ENCODE data around the gene MTRF1L.
"Not testable (repeated sequence)": the region's sequence is repeated elsewhere in the genome, so short reads cannot be mapped to it uniquely, and the experiment has no call there.

MTRF1L gene

DNA sequence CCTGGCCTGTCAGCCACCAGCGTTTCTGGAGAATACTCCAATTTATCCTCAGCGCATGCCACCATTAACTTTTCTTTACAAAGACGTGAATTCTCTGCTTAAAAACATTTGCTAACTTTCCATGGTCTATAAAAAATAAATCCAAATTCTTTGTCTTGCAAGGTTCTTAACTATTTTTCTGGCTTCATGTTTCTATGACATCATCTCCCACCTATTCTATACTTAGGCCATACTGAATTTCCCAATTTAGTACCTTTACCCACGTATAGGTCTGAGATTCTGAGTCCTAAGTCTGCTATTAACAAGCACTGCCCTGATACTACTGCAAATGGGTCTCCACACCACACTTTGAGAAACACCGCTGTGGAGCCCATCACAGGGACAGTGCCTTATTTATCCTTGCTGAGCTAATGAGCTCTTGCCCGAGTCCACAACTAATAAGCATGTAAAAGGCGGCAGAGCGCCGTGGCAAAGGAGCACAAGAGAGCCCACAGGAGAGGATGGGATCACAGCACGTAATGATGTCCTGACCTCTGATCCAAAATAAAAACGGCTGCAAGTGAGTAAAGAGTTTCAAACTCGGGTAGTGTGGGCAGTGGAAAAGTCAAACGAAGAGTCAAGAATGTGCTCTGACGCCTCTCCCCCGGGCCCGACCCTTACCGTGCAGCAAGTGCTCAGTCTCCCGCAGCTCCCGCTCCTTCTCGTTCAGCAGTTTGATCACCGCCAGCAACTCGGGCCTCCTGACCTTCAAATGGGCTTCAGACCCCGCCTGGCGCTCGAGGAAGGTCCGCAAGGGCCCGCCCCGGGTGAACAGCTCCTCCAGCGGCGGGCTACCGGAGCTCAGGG, 519 bp downstream of the MTRF1L start:
- peak; percentile 59 for DNase-seq

DNA sequence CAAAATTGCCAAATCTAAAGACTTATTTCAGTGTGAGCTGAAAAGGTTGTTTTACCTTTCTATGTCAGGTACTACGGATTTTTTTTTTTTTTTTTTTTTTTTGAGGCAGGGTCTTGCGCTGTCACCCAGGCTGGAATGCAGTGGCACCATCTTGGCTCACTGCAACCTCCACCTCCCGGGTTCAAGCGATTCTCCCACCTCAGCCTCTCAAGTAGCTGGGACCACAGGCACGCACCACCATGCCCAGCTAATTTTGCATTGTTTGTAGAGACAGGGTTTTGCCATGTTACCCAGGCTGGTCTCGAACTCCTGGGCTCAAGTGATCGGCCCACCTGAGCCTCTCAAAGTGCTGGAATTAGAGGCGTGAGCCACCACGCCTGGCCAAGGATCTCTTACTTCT, 1.7 kb downstream of the MTRF1L start:
- not testable (repeated sequence) for DNase-seq

DNA sequence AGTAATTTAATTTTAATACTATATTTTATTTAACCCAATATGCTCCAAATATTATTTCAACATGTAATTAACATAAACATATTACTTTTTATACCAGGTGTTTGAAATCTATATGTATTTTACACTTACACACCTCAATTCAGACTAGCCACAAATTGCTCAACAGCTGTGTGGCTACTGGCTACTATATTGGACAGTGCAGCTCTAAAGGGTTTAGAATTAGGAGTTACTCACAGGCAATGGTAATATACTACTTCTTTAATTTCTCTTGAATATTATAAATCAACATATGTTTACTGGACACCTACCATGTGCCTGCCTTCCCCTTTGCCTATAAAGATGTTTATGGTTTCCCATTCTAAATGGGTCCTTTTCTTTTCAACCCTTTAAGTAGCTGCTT, 2.3 kb downstream of the MTRF1L start:
- DNase-seq: no peak

DNA sequence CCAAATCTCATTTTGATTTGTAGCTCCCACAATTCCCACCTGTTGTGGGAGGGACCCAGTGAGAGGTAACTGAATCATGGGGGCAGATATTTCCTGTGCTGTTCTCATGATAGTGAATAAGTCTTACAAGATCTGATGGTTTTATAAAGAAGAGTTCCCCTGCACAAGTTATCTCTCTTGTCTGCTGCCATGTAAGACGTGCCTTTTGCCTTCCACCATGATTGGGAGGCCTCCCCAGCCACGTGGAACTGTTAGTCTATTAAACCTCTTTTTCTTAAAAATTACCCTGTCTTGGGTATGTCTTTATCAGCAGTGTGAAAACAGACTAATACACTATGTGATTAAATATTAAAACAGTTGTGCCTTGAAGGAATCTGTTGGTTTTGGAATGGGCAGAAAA, 3.0 kb downstream of the MTRF1L start:
- not testable (repeated sequence) for DNase-seq

DNA sequence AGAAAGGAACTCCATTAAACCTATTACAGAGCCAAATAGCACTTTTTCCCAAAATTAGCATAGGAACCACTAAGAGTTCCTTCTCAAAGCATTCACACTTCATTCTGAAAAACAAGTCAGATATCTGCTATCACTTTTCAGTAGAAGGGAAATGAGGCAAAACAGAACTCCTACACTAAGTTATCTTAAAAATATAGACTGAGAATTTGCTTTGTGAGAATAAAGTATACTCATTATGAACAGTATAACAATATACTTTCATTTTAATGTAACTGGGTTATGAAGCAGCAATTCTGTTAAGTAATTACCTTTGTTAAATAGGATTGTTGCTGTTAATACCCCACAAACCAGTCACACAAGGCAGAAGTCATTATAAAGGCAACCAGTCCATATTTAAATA, 8.7 kb downstream of the MTRF1L start:
- DNase-seq: no peak

DNA sequence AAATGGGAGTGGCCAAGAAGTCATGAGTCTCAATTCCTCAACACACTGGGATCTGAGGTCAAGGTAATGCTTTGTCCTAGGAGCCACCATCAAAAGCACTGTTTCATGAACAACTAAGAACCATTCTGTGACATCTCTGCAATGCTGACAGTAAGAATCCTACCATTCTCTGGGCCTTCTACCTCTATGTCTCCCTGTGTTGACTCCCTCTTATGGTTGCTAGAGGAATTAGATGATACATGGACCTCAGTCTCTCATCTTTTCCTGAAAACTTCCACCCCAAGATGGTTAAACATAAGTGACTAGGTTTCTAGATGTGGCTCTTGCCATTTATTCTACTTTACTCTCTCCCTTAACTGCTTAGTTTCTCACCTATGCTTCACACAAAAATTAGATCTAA, 9.1 kb downstream of the MTRF1L start:
- no peak for DNase-seq

DNA sequence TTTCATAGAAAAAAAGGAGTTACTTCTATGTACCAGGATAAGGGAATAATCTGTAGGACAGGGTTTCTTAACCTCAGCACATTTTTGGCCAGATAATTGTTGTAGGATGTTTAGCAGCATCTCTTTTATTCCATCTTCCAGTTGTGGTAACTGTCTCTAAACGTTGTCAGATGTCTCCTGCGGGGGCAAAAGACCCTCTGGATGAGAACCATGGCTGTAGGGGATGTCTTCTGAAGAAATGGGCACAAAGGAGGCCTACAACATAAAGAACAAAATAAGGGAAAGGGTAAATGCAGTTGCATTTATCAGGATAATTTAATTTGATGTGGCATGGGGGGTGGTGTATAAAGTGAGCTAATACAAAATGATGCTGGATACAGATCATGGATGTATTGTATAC, 15.5 kb downstream of the MTRF1L start:
- DNase-seq: no peak

DNA sequence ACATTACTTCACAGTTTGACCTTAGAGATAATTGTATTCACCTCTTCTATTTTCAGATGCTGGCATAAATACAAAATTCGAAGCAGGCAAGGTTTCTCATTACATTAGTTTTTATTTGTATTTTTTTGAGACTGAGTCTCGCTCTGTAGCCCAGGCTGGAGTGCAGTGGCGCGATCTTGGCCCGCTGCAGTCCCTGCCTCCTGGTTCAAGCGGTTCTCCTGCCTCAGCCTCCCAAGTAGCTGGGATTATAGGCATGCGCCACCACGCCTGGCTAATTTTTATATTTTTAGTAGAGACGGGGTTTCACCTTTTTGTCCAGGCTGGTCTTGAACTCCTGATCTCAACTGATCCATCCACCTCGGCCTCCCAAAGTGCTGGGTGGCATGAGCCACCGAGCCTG, 17.2 kb downstream of the MTRF1L start:
- not testable (repeated sequence) for DNase-seq

DNA sequence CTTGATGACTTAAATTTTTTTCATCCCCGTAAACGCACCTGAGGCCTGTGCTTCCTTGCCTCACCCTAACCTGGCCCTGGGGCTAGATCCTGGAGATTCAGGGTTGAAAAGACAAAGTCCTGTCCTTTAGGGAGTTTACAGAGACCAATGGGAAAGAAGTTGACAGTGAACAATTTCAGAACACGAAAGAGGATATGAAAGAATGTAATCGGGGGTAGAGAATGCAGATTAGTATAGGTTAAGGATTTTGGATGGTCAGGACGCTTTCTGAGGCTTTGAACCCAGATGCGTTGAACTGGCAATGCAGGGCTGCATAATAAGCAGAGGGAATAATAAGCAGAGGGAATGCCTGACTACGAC, 18.0 kb downstream of the MTRF1L start:
- DNase-seq: no peak

DNA sequence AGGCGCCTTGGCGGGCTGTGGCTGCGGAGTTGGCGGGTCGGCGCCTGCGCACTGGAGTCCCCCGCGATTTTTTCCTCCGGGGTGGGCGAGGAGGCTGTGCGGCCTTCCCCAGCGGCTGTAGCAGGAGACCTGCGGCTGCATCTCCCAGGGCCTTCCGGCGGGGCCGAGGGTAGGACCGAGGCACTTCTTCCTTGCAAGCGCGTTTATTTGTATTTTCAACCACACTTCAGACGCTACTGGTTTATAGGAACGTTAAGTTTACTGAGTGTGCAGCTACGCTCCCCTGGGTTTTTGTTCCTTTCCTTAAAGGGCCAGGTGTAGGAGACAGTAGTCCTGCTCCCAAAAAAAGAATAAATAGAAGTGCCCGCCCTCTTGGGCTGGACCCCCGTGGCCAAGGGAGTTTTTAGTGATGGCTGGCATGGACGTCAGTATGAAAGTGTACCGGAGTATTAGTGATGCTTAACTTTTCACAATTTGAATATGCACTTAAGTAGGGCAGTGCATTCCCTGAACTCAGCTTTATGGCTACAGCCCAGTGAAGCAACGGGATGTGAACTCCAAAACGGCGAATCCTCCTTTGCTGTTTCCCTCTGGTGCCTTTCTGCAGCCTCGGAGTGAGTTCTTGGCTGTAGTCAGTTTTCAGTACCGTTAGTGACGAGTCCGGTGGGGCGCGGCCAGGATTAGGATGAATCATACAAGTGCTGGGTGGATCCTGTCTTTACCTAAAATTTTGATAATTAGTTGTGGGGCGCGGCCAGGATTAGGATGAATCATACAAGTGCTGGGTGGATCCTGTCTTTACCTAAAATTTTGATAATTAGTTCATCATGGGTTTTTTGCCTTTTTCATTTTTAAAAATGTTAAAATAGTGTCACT, 18.6 kb downstream of the MTRF1L start:
- peak; percentile 86 for DNase-seq

DNA sequence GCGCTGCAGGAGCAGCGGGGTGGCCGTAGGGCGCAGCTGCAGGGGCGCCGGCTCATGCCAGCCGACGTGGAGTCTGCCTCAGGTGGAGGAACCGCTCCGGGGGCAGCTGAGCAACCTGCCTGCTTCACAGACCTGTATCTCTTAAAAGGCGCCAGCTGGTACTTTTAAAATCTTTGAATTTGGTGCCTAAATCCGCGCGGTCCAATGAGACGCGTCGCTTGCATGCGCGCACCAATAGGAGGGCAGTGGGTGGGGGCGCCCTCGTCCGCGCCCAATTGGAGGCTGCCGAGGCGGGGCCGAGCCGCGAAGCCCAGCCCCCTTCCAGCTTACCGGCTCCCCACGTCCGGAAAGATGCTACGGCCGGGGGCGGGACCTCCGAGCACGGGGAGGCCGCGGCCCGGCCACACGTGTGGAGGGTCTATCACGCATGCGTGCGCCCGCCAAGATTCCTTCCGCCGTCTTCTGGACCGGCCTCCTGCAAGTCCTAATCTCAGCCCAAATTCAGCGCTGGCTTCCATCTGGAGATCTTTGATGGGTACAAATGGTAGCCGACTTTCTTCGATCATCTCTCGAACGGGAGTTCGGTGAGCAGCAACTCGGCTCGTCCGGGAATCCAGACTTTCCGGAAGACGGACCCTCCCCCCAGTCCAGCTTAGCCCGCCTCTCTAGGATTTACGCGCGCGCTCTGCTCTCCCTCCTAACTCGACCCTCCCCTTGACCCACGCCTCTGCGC, 19.4 kb downstream of the MTRF1L start, which contains the start of gene FBXO5:
TSS of gene FBXO5 (minus strand) at position 138 of the 733 bp plus-strand sequence. CDS start at position 56, 82 bp downstream.
- DNase-seq: peak; percentile 98

DNA sequence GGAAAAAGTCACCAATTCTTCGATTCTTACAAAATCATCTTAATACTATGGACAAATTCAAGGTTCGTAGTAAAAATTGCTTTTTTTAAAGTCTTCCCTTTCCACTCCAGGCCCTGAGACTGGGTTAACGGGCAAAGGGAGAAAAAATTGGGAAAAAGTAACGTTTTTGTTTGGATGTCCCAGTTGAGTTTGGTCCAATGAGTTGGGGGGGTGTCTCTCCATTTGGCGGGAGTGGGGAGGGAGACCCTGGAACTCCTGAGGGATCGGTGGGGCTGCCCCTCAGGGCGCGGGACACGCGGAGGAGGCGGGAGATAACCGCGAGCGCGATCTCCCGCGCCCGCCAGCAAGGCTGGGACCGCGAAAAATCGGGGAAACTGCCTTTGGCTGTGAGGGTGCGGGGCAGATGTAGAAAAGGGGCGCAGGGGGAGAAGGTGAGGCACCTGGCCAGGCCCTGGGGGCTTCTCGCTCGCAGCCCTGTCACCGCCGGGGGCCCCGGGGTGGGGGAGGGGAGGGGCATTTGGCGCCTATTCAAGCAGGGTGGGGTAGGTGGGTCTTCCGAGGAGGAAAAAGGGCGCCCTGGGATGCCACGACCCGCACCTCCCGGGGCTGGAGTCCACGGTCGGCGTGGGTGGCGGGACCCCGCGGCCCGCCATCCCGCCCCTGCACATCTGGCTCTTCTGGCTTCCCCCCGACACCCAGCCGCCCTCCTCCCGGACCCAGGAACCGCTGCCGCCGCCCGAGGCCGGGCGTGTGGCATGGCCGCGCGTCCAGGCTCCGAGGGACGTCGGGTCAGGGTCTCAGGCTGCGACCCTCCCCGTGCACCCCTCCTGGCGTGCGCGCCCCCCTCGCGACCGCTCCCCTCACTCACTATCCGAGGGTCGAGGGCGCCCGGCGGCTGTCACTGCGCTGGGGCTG, 20.3 kb downstream of the MTRF1L start:
- DNase-seq: no peak

DNA sequence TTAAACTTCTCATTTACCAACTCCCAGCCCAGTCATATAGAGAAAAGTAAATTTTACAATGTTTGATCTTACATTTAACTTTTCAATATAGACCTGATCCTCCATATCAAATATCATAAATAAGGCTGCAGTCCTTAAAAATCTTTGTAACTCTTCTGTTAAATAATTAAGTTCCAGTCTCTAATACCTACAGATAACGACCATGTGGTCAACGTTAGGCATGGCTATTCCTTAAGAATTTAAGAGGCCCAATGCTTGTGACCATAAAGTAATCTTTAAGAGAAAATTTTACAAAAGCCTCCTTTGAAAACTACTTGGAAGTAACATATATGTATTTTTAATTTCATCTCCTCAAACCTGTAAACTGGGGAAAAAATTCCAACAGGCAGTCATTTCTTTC, 21.3 kb downstream of the MTRF1L start:
- DNase-seq: no peak

DNA sequence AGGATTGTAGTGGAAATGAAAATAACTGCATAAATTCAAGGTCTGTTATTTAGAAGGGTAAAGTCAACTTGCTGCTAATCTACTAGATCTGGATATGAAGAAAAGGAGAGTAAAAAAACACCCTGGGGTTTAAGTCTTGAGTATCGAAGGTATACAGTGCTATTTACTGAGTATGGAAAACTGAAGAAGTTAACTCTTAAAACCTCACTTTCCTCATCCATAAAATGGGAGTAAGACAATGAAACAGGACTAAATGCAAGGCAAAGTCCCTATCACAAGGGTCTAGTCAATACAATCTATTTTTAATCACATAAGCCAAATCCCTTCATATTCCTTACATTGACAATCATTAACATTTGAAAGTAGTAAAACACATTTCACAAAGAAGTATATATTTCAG, 21.9 kb downstream of the MTRF1L start:
- DNase-seq: no peak

DNA sequence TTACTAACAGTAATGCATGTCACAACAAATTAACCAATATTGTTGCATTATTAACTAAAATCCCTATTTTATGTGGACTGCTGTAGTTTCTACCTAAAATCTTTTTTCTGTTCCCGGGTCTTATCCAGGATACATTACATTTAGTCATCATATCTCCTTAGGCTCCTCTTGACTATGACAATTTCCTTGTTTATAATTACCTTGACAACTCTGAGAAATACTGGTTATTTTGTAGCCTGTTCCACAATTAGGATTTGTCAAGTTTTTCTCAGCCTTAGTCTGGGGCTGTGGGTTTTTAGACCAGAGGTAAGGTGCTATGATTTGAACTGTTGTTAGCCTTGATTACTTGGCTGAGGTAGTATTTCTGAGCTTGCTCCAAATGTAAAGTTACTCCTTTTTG, 23.4 kb downstream of the MTRF1L start:
- DNase-seq: no peak

DNA sequence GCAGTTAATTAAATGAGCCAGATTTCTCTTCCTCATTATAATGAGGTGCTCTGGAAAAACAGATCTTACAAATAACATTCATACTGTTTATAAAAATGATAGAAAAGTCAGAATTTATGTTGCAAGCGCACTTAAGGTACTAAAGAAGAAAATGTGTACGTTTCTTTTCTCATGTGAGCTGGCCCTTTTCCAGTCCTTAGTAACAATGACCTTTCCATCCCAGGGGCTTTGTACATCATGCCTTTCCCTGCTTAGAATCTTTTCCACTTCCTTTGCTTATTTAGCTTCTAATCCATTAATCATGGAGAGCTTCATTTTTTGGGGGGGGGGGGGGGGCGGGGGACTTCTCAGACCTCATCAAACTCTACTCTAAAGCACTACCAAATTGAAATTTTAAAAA, 24.5 kb downstream of the MTRF1L start:
- DNase-seq: no peak

DNA sequence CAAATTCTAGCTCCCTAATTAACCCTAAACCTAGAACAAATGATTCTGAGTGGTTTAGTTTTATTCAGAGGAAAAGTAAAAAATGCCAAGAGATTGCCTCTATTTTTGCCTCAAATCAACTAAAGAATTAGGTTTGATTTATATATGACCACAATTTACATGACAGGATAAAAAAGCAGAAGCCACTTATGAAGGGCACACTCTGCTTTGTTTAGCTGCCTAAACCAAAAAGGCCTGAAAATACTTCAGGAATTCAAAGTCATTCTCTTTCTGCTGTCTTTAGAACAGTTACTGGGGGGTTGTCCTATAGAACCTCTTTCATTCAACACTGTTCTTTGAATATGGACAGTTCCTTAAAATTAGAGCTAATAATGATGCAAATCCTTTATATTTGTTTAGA, 25.0 kb downstream of the MTRF1L start:
- no peak for DNase-seq

DNA sequence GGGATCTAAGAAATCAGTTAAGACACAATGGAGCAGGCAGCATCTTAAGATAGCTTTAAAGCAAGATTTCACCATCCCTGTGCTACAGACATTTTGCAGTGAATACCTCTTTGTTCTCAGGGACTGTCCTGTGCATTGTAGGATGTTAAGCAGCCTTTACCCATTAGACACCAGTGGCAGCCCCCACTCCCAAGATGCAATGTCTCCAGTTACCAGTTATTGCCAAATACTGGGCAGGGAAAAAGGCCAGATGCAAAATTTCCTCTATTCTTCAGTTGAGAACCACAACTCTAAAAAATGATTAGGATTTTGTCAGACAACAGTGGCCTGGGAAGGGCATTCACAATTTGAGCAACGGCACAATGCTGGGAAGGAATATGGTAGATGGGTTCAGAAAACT, 25.8 kb downstream of the MTRF1L start:
- DNase-seq: no peak

DNA sequence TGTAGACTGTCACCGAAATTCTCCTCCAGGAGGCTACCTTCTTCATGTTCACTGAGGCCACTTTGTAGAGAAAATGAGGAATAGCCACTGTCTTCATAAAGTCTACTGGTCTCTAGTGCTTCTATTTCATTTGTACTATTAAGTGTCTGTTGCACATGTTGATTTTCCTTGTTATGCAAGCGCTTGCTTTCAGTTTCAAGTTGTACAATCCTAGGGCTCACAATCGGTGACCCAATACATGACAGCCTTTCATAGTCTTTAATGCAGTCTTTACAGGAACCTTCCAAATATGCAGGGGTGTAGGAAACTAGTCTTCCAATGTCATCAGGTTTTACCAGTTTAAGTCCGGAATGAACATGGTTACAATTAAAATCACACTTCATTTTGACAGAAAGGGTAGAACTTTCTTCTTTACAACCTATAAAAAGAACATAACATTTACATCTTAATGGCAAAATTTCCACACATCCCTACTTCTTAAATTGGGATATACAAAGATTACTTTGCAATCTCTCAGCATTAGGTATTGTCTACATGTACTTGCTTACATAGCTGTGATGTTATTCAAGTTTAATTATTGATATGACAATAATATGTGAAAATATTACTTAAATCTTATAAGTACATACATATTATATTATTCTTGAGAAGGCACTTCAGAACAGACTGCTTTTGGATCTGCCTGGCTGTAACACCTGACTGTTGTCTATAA, 27.1 kb downstream of the MTRF1L start:
- no peak for DNase-seq

DNA sequence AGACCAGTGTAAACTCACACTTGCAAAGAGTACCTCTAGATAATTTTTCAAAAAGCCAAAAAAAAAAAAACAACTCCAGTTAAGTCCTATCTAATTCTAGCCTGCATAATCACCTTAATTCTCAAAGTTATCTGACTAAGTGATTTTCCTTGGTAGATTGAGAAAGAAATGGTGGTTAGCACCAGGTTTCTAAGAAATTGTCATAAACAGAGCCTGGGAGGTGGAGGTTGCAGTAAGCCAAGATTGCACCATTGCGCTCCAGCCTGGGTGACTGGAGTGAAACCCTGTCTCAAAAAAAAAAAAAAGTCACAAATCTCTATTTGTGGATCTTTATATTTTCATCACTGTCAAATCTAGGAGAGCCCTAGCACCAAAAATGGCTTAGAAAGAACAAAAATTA, 28.6 kb downstream of the MTRF1L start:
- DNase-seq: no peak

DNA sequence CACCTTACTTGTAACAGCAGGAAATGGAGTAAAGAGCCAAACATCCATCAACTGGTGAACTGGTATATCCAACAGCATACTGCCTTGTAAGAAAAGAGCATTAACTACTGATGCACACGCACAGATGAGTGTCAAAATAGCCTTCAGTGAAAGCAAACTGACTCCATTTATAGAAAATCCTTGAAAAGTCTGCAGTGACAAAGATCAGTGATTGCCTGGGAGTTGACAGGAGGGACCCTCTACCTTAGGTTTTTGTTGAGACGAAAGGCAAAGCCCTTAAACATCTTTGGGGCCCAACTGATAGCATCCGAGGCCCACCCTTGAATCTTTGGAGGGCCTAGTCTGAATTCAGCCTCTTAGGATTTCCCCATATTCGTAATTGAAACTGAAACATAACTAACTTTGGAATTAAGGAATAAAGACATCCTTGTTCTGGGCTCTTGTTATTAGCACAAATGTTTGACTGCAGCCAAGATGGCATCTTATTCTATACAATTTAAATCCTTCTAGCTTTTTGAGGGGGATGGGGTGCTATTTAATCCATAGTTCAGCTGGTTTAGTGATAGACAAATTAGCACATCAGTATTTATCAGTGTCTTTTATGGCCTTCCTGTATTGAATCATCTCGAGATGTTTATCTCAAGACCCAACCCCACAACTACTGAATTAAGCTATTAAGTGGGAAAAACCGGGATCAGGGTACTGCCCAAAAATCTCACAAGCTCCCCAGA, 32.7 kb downstream of the MTRF1L start:
- no peak for DNase-seq

All from activated CD8-positive, alpha-beta memory T cell treated with anti-CD3 and anti-CD28 coated beads for 24 hours (primary cell).